ENCODE measurements around the gene RPS6KA1. TPM values are rescaled to one million over a fixed set of nuclear protein-coding genes. Genes with fewer than 3 reads are reported as not detected.

RPS6KA1 gene
- total RNA-seq, 4 donors from 2014 or later = 153 to 202 (median 174) TPM

- peaks cover 0 to 29% (median 9%) of the 10 kb centered on the region in 4 donors for H3K36me3 ChIP-seq
- intact Hi-C loops (cut with DNase I; ENCODE audit: low total_unique reads) = no loop called here
These were observed 25.2 kb downstream of the RPS6KA1 start for GRCh38 chr1:26554781-26555180.

GRCh38 chr1:26555550-26555981 lies 26.0 kb downstream of the RPS6KA1 start:
- Histone ChIP-seq H3K27ac (no peak overlapping the region), H3K36me3 (peaks cover 0 to 31% (median 9%) of the 10 kb centered on the region in 4 donors), H3K9me3 (no peaks in the 10 kb centered on the region), H3K27me3 (no peaks in the 10 kb centered on the region), H3K4me1 (no peaks in the 10 kb centered on the region), H3K4me3 (no peak overlapping the region)
- no peak for DNase-seq
- intact Hi-C loops (cut with DNase I; ENCODE audit: low total_unique reads) = no loop called here
- TF ChIP-seq POLR2A (IDR thresholded peaks at IDR 0.05) (no peak), CTCF (IDR thresholded peaks at IDR 0.05) (no peak), EP300 (IDR thresholded peaks at IDR 0.05; ENCODE audit: low read depth) (no peak), POLR2AphosphoS5 (IDR thresholded peaks at IDR 0.05) (no peak)
- WGBS, 2 donors (ENCODE audit: low coverage in 1 of 2) = 91% methylated on average over 11 of the region's 11 CpGs; no CpG with 5 or more reads in 1 of the 2 donors
- in situ Hi-C loops (cut with MboI; ENCODE audit: low pct_ligation_motif_present in 1 of 4, low pct_unique_long_range_greater_than_20kb in 1 of 4, low sequenced_read_pairs in 3 of 4) = no loop called here

More at GRCh38 chr1:26554781-26555180, 25.2 kb downstream of the RPS6KA1 start:
- in situ Hi-C loops (cut with MboI; ENCODE audit: low pct_ligation_motif_present in 1 of 4, low pct_unique_long_range_greater_than_20kb in 1 of 4, low sequenced_read_pairs in 3 of 4) = no loop called here
- Histone ChIP-seq H3K9me3 (no peaks in the 10 kb centered on the region), H3K4me1 (no peaks in the 10 kb centered on the region), H3K27ac (no peak overlapping the region), H3K4me3 (no peak overlapping the region), H3K27me3 (no peaks in the 10 kb centered on the region)
- no peak for DNase-seq
- 97% methylated on average over 10 of the region's 10 CpGs; no CpG with 5 or more reads in 1 of the 2 donors for WGBS, 2 donors (ENCODE audit: low coverage in 1 of 2)
- TF ChIP-seq POLR2A (IDR thresholded peaks at IDR 0.05) (no peak), CTCF (IDR thresholded peaks at IDR 0.05) (no peak), EP300 (IDR thresholded peaks at IDR 0.05; ENCODE audit: low read depth) (no peak), POLR2AphosphoS5 (IDR thresholded peaks at IDR 0.05) (no peak)

- Histone ChIP-seq H3K27ac (no peak overlapping the region), H3K4me1 (no peaks in the 10 kb centered on the region), H3K4me3 (no peak overlapping the region), H3K27me3 (no peaks in the 10 kb centered on the region), H3K9me3 (no peaks in the 10 kb centered on the region), H3K36me3 (peaks cover 0 to 37% (median 11%) of the 10 kb centered on the region in 4 donors)
- DNase-seq = no peak
- no peak for TF ChIP-seq POLR2A (IDR thresholded peaks at IDR 0.05)
- TF ChIP-seq EP300 (IDR thresholded peaks at IDR 0.05; ENCODE audit: low read depth) = no peak
- TF ChIP-seq POLR2AphosphoS5 (IDR thresholded peaks at IDR 0.05) = no peak
- TF ChIP-seq CTCF (IDR thresholded peaks at IDR 0.05) = no peak
- in situ Hi-C loops (cut with MboI; ENCODE audit: low pct_ligation_motif_present in 1 of 4, low pct_unique_long_range_greater_than_20kb in 1 of 4, low sequenced_read_pairs in 3 of 4) = no loop called here
- intact Hi-C loops (cut with DNase I; ENCODE audit: low total_unique reads) = no loop called here
- 85 to 100% methylated on average over 1 to 2 of the region's 2 CpGs for WGBS, 2 donors (ENCODE audit: low coverage in 1 of 2)
These were observed 26.6 kb downstream of the RPS6KA1 start for GRCh38 chr1:26556111-26556510.

- Histone ChIP-seq H3K4me1 (no peaks in the 10 kb centered on the region), H3K9me3 (no peaks in the 10 kb centered on the region), H3K36me3 (peaks cover 0 to 42% (median 10%) of the 10 kb centered on the region in 4 donors), H3K27me3 (no peaks in the 10 kb centered on the region), H3K4me3 (no peak overlapping the region), H3K27ac (no peak overlapping the region)
- TF ChIP-seq EP300 (IDR thresholded peaks at IDR 0.05; ENCODE audit: low read depth) (no peak), CTCF (IDR thresholded peaks at IDR 0.05) (no peak)
- DNase-seq = no peak
- intact Hi-C loops (cut with DNase I; ENCODE audit: low total_unique reads) = no loop called here
- in situ Hi-C loops (cut with MboI; ENCODE audit: low pct_ligation_motif_present in 1 of 4, low pct_unique_long_range_greater_than_20kb in 1 of 4, low sequenced_read_pairs in 3 of 4) = no loop called here
- 94% methylated on average over 14 of the region's 14 CpGs; no CpG with 5 or more reads in 1 of the 2 donors for WGBS, 2 donors (ENCODE audit: low coverage in 1 of 2)
These were observed 27.4 kb downstream of the RPS6KA1 start for GRCh38 chr1:26557008-26557407.
